Panc1 (cell line): ENCODE data around the gene GRID2.

Experiments
- POLR2AphosphoS5 ChIP-seq: IDR thresholded peaks from 2 replicates; pipeline ENCODE4 v1.6.1; 2012; ENCODE audit warnings: mild to moderate bottlenecking, low read depth, low read length, moderate library complexity
- SIN3A ChIP-seq: IDR thresholded peaks from 2 replicates; pipeline ENCODE4 v1.6.1; 2012; ENCODE audit warnings: low read depth, mild to moderate bottlenecking, low read length, moderate library complexity, borderline replicate concordance; ENCODE audit not compliant: insufficient read depth
- TF ChIP-seq, protein P1 (sequence below): fragments of 450-650 bp; IDR thresholded peaks from 2 replicates; pipeline ENCODE4 v1.5.1; 2017; ENCODE audit warnings: mild to moderate bottlenecking

DNA sequence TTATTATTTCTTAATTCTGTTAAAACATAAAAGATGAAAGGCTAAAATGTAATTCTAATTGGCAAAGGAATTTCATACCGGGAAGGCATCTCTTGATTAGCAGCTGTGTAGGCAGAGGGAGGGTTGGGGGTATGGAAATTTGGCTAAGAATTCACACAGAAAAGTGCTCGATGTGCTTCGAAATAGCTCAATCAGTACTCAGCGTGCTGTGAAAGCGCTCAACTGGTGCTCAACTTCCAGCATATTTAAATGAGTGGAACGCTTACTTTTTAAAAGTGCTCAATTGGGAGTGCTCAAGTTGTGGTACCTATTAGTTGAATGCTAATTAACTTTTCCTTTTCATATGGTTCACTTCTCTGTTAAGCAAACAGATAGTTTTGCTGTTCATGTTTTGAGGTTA lies 828.9 kb downstream of the GRID2 start:
- TF ChIP-seq, protein P1, sequence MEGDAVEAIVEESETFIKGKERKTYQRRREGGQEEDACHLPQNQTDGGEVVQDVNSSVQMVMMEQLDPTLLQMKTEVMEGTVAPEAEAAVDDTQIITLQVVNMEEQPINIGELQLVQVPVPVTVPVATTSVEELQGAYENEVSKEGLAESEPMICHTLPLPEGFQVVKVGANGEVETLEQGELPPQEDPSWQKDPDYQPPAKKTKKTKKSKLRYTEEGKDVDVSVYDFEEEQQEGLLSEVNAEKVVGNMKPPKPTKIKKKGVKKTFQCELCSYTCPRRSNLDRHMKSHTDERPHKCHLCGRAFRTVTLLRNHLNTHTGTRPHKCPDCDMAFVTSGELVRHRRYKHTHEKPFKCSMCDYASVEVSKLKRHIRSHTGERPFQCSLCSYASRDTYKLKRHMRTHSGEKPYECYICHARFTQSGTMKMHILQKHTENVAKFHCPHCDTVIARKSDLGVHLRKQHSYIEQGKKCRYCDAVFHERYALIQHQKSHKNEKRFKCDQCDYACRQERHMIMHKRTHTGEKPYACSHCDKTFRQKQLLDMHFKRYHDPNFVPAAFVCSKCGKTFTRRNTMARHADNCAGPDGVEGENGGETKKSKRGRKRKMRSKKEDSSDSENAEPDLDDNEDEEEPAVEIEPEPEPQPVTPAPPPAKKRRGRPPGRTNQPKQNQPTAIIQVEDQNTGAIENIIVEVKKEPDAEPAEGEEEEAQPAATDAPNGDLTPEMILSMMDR: no peak
- TF ChIP-seq POLR2AphosphoS5 (no peak), SIN3A (no peak)
